Vagina (tissue), 2 donors: Measurements from ENCODE around the gene GLP2R.

Source experiments
- CTCF ChIP-seq, 3 experiments: fragments of 450-650 bp in 2 of 3; fragments of 200-600 bp in 1 of 3; sonication (generic) in 1 of 3; IDR thresholded peaks; one replicate each; pipeline ENCODE4 v1.5.1; 2017 to 2019; ENCODE audit warnings: antibody characterized with exemption in 3 of 3, mild to moderate bottlenecking in 2 of 3, moderate library complexity in 2 of 3
- POLR2A ChIP-seq, 2 donors: fragments of 450-650 bp; IDR thresholded peaks; one replicate each; pipeline ENCODE4 v1.6.1; 2017; ENCODE audit warnings: antibody characterized with exemption in 2 of 2, mild to moderate bottlenecking in 2 of 2, moderate library complexity in 2 of 2
- POLR2AphosphoS5 ChIP-seq, 2 donors: sonication (generic); formaldehyde crosslinking; IDR thresholded peaks; one replicate each; pipeline ENCODE4 v1.9.0; 2017; ENCODE audit warnings: antibody characterized with exemption in 2 of 2, mild to moderate bottlenecking in 2 of 2, low read depth in 1 of 2; ENCODE audit not compliant: insufficient read depth in 1 of 2

GRCh38 chr17:9911089-9911488 lies 85.4 kb downstream of the GLP2R start:
- TF ChIP-seq CTCF (IDR thresholded peaks at IDR 0.05) (no peak), POLR2AphosphoS5 (IDR thresholded peaks at IDR 0.05; ENCODE audit: insufficient read depth in 1 of 2, low read depth in 1 of 2) (no peak), POLR2A (IDR thresholded peaks at IDR 0.05) (no peak)
